Activated naive CD4-positive, alpha-beta T cell treated with anti-CD3 and anti-CD28 coated beads for 36 hours (primary cell): ENCODE measurements around the gene DLK2. TPM values are rescaled to one million over a fixed set of nuclear protein-coding genes. Genes with fewer than 3 reads are reported as not detected.

Experiments used
- CTCF ChIA-PET: fragments of 350-600 bp; sonication (Branson Sonifier 250); formaldehyde crosslinking; loops from one replicate; lab custom pipeline; 2021; ENCODE audit warnings: antibody characterized with exemption; lab: Charles Lee
- DNase-seq: peaks from one replicate; pipeline ENCODE4 v3.0.0-alpha.2; 2020
- H3K27ac Mint-ChIP-seq: one replicate; pipeline ENCODE4 v1.8.0; 2021; ENCODE audit warnings: mild to moderate bottlenecking, mixed read lengths
- H3K27me3 Mint-ChIP-seq: one replicate; pipeline ENCODE4 v1.8.0; 2021; ENCODE audit warnings: low read depth, mixed read lengths
- H3K36me3 Mint-ChIP-seq: one replicate; pipeline ENCODE4 v1.8.0; 2021; ENCODE audit warnings: low read depth, mixed read lengths
- H3K4me1 Mint-ChIP-seq: one replicate; pipeline ENCODE4 v1.8.0; 2021; ENCODE audit warnings: low read depth, mixed read lengths
- H3K4me3 Mint-ChIP-seq: one replicate; pipeline ENCODE4 v1.8.0; 2021; ENCODE audit warnings: mild to moderate bottlenecking, moderate library complexity, mixed read lengths
- H3K9me3 Mint-ChIP-seq: one replicate; pipeline ENCODE4 v1.8.0; 2021; ENCODE audit warnings: mixed read lengths
- intact Hi-C: fragments of 100-400 bp; cut with micrococcal nuclease; formaldehyde crosslinking; loops from one replicate; pipeline ENCODE4 v1.15.1; 2023
- total RNA-seq, 2 experiments: library from RNA; stranded (reverse); gene quantifications; one replicate each; pipeline ENCODE4 v1.2.3, GENCODE V29; 2021

The DLK2 gene
- total RNA-seq, 2 experiments from 2014 or later: 0.47 to 0.52 TPM

DNA sequence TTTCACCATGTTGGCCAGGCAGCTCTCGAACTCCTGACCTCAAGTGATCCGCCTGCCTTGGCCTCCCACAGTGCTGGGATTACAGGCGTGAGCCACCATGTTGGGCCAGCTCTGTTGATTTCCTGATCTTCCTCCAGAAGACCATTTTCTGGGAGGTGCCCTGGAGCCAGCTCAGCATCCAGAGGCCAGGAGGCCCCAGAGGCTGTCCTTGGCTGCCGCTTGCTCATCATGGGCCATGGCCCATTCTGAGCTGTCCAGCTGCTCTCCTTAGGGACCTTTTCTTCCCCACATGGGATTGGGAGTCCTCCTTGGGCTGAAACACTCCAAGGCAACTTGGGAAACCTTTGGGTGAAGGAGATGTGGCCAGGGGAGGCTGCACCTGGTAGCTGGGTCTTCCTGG, 39.4 kb upstream of the DLK2 start:
- no peak overlapping the region for H3K27ac Mint-ChIP-seq
- H3K27me3 Mint-ChIP-seq: no peaks in the 10 kb centered on the region
- no peaks in the 10 kb centered on the region for H3K9me3 Mint-ChIP-seq
- no peak overlapping the region for H3K4me3 Mint-ChIP-seq
- CTCF ChIA-PET: interaction anchor here (0.6 to 3.6 kb wide), 10 partner anchors 9 to 237 kb away, joined by 3 to 14 read pairs (median 3); no protein-coding TSS in a partner anchor
- no peak for DNase-seq
- peaks cover 7% of the 10 kb centered on the region for H3K36me3 Mint-ChIP-seq
- intact Hi-C loops: no loop called here
- H3K4me1 Mint-ChIP-seq: peaks cover 21% of the 10 kb centered on the region

DNA sequence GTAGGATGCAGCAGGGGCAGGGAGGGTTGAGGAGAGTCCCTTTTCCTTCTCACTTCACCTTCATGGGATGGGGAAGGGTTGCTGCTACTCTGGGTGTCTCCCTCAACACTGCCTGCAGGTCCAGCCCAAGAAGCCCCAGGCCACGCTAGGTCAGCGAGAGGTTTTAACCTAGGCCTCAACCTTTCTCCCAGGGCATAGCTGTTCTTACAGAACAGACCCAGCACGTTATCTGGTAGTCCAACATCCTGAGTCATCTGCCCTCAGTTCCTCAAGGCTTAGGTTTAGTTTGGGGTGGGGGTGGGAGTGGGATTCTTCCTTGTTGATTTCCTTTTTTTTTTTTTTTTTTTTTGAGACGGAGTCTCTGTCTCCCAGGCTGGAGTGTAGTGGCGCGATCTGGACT, 39.0 kb upstream of the DLK2 start:
- Mint-ChIP-seq H3K9me3 (no peaks in the 10 kb centered on the region), H3K27me3 (no peaks in the 10 kb centered on the region), H3K4me1 (peaks cover 21% of the 10 kb centered on the region), H3K27ac (no peak overlapping the region), H3K36me3 (peaks cover 7% of the 10 kb centered on the region), H3K4me3 (no peak overlapping the region)
- no peak for DNase-seq
- CTCF ChIA-PET: interaction anchor here (0.6 to 3.6 kb wide), 10 partner anchors 10 to 451 kb away, joined by 3 to 14 read pairs (median 3); no protein-coding TSS in a partner anchor
- intact Hi-C loops: no loop called here

DNA sequence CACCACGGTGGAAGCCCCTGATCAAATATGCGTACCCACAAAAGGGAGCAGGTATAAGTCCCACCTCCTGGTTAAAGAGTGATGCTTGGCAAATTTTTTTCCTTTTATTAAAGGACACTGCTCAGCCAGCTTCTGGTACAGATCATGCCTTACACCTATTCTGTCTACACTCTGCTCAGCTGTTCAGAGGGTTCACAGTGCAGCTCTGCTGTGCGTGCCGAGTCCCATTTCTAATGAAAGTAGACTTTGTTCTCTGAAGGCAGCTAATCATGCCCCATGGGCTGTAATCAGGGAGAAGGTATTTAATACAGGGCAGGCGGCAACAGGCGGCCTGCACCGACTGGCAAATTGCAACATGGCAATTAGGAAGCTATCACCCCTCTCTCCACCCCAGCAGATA, 38.5 kb upstream of the DLK2 start:
- intact Hi-C loops: no loop called here
- Mint-ChIP-seq H3K27me3 (no peaks in the 10 kb centered on the region), H3K4me1 (peaks cover 21% of the 10 kb centered on the region), H3K27ac (no peak overlapping the region), H3K9me3 (no peaks in the 10 kb centered on the region), H3K36me3 (peaks cover 5% of the 10 kb centered on the region), H3K4me3 (no peak overlapping the region)
- DNase-seq: no peak
- CTCF ChIA-PET: interaction anchor here (0.6 to 3.6 kb wide), 8 partner anchors 10 to 450 kb away, joined by 3 to 14 read pairs (median 3); no protein-coding TSS in a partner anchor

DNA sequence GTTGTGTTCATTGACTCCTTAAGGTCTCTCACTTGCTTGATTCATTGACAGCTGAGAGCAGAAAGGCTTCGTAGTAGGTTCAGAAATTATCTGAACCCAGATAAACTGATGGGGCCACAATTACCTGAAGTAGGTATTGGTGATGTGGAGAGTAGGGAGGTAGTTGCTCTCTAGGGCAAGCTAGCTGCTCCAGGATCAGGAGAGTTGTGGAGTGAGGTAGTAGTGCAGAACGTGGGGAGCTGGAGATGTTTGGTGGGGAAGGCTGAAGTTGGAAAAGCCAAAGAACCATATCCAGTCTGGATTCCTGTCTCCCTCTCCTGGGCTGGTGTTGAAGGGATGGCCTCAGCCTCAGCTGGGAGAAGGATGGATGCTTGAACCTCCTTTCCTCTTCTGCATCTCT, 37.9 kb upstream of the DLK2 start:
- Mint-ChIP-seq H3K36me3 (peaks cover 4% of the 10 kb centered on the region), H3K27me3 (no peaks in the 10 kb centered on the region), H3K4me3 (no peak overlapping the region), H3K27ac (no peak overlapping the region), H3K9me3 (no peaks in the 10 kb centered on the region), H3K4me1 (peaks cover 21% of the 10 kb centered on the region)
- no peak for DNase-seq
- CTCF ChIA-PET: interaction anchor here (0.5 to 3.6 kb wide), 6 partner anchors 12 to 292 kb away, joined by 3 to 14 read pairs (median 4); no protein-coding TSS in a partner anchor
- intact Hi-C loops: no loop called here

DNA sequence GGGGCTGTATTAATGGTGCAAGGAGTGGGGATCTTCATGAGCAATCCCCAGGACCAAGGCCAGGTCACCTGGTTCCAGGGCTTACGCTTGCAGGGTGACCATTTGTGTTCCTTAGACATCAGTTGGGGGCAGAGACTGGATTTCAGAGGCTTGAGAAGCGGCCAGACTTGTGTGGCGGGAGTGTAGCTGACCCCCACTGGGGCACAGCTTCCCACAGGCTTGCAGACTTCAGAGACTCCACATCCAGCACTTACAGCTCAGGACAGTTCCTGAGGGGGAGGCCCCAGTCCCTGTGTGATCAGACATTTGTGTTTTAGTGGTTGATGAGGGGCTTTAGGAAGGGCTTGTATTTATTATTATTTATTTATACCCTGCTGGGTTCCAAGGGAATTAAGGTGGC, 37.3 kb upstream of the DLK2 start:
- no peak for DNase-seq
- H3K4me3 Mint-ChIP-seq: no peak overlapping the region
- H3K27ac Mint-ChIP-seq: no peak overlapping the region
- CTCF ChIA-PET: interaction anchor here (0.7 to 3.6 kb wide), 4 partner anchors 13 to 229 kb away, joined by 3 to 14 read pairs (median 6); no protein-coding TSS in a partner anchor
- H3K4me1 Mint-ChIP-seq: peaks cover 21% of the 10 kb centered on the region
- H3K27me3 Mint-ChIP-seq: no peaks in the 10 kb centered on the region
- no peaks in the 10 kb centered on the region for H3K9me3 Mint-ChIP-seq
- H3K36me3 Mint-ChIP-seq: peaks cover 6% of the 10 kb centered on the region
- intact Hi-C loops: no loop called here

DNA sequence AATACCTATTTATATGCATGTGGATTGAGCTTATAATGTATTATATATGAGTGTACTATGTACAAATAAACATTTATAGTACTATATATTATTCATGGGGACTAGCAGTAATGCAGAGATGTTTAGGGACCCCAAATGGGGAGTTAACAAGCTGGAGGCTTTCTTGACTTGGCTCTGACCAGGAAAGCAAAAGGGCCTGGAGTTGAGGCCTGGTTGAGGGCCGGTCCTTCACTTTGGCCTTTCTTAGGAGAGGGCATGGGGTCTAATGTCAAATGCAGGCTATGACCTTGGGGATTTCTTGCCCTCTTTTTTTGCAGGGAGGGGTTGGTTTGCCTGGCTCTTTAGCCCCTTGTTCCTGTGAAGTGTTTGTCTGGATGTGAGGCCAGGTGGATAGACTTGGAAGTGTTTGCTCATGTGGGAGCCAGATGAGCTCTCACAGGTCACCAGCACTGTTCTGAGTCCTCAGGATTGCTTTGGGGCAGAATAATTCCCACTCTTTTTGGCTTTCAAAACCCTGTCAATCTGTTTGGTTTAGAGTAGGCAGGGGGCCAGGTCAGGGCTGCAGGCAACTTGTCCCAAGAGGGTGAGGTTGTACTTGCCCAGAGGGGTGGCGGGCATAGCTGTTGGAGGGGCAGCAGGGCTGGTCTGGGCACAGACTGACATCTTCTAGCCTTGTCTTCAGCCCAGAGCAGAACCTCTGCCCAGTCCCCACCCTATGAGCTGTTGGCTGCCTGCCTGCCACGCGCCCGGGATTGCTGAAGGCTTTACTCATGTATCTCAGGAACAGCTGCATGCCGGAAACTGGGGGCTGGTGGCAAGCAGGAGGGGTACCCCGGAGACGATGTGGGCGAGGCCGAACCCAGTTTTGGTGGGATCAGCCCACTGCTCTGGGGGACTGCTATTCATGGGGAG, 36.7 kb upstream of the DLK2 start:
- CTCF ChIA-PET: interaction anchor here (0.7 to 3.6 kb wide), 3 partner anchors 16 to 228 kb away, joined by 3 to 14 read pairs (median 6); no protein-coding TSS in a partner anchor

DNA sequence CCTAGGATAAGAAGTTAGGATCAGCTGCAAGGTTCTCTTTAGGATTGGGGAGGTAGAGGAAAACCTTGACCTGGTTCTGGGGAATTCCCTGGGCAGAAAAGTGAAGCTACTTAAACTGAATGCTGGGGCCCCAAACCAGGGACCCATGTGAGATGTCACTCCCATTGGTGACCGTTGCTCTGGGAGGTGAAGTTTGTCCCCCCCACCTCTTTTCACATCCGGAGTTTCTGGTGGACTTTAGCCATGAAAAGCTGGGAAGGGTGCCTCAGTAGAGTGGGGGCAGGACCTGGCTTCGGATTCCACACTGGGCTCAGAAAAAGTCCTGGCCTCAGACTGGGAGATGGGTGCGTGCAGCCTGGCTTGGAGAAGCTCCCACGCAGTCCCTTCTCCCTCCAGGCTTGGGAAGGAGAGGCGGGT, 35.2 kb upstream of the DLK2 start:
- peaks cover 6% of the 10 kb centered on the region for H3K36me3 Mint-ChIP-seq
- intact Hi-C loops: no loop called here

More for the DNA sequence above, 36.7 kb upstream of the DLK2 start:
- Mint-ChIP-seq H3K9me3 (no peaks in the 10 kb centered on the region), H3K27ac (no peak overlapping the region), H3K27me3 (no peaks in the 10 kb centered on the region), H3K36me3 (peaks cover 6% of the 10 kb centered on the region), H3K4me3 (no peak overlapping the region), H3K4me1 (peaks cover 21% of the 10 kb centered on the region)
- no peak for DNase-seq
- intact Hi-C loops: no loop called here

DNA sequence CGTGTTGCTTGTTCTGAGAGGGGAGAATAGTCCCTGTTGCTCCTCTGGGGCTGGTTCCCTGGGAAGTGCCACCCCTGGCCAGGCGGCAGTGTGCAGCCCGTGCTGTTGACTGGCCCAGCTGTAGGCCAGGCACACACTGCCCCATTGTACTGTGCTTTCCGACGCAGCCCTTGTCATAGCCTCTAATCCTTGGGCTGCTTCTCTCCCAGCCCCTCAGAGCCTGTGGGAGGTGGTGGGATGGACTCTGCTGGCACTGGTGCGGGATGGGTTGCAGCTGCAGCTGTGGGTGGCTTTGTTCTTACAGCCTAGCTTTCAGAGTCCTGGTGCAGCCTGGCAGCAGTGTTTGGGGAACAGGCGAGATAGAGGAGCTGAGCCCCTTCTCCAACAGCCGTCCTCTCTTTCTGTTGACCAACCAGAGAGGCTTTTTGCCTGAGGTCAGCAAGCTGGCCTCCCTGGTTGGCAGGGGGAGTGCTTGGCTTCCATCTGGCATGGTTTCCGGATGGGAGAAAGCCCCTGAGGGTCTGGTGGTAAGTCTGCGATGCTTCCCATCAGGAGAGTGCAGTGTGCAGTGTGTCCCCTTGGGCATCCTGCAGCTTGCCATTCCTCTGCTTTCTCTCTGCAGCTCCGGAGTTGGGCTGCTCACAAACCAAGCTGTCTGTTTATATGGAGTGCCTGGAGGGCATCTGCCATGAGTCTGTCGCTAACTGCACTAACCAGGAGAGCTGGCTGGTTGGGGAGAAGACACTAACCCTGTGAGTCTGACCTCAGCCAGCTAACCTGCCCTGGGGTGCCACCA, 34.1 kb upstream of the DLK2 start:
- peaks cover 11% of the 10 kb centered on the region for H3K4me1 Mint-ChIP-seq
- intact Hi-C loops: no loop called here
- DNase-seq: no peak
- CTCF ChIA-PET: interaction anchor here (0.6 to 1.6 kb wide), 2 partner anchors 17 to 223 kb away, joined by 3 to 4 read pairs; no protein-coding TSS in a partner anchor
- no peak overlapping the region for H3K27ac Mint-ChIP-seq
- H3K27me3 Mint-ChIP-seq: no peaks in the 10 kb centered on the region
- H3K36me3 Mint-ChIP-seq: peaks cover 6% of the 10 kb centered on the region
- no peak overlapping the region for H3K4me3 Mint-ChIP-seq
- H3K9me3 Mint-ChIP-seq: no peaks in the 10 kb centered on the region

More for the DNA sequence above, 35.2 kb upstream of the DLK2 start:
- Mint-ChIP-seq H3K9me3 (no peaks in the 10 kb centered on the region), H3K27ac (no peak overlapping the region), H3K4me1 (peaks cover 20% of the 10 kb centered on the region), H3K4me3 (no peak overlapping the region), H3K27me3 (no peaks in the 10 kb centered on the region)
- DNase-seq: no peak
- CTCF ChIA-PET: interaction anchor here (1.6 kb wide), 1 partner anchor 16 kb away, joined by 3 read pairs; no protein-coding TSS in a partner anchor

DNA sequence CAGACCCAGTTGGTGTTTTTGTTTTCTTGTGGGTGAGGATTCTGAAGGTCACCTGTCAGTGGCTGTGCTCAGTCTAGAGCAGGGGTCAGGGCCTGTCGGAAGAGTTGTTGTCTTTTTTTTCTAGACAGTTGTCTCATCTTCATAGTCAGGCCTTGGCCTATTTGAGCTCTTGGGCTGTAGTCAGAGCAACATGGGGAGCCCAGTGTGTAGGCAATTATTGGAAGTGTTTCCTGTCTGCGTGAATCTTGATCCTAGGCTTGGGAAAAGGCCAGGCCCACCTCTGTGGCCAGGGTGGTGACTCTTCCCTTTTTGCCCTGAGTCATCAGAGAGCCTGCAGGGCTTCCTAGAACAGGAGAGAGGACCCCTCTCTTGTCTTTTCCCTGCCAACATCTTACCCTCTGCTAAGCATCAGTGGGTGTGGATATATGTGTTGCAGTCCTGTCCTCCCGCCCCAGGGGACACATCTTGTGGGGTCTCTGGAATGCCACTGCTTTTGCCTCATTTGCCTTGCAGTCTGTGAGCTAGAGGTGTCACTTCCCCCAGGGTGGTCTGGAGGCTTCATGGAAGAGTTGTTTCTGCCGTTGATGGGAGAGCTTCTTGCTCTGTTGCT, 33.4 kb upstream of the DLK2 start:
- Mint-ChIP-seq H3K27ac (no peak overlapping the region), H3K36me3 (peaks cover 6% of the 10 kb centered on the region), H3K9me3 (no peaks in the 10 kb centered on the region), H3K4me1 (peaks cover 6% of the 10 kb centered on the region), H3K4me3 (no peak overlapping the region), H3K27me3 (no peaks in the 10 kb centered on the region)
- CTCF ChIA-PET: interaction anchor here (0.6 kb wide), 1 partner anchor 222 kb away, joined by 4 read pairs; no protein-coding TSS in a partner anchor
- DNase-seq: no peak
- intact Hi-C loops: no loop called here

DNA sequence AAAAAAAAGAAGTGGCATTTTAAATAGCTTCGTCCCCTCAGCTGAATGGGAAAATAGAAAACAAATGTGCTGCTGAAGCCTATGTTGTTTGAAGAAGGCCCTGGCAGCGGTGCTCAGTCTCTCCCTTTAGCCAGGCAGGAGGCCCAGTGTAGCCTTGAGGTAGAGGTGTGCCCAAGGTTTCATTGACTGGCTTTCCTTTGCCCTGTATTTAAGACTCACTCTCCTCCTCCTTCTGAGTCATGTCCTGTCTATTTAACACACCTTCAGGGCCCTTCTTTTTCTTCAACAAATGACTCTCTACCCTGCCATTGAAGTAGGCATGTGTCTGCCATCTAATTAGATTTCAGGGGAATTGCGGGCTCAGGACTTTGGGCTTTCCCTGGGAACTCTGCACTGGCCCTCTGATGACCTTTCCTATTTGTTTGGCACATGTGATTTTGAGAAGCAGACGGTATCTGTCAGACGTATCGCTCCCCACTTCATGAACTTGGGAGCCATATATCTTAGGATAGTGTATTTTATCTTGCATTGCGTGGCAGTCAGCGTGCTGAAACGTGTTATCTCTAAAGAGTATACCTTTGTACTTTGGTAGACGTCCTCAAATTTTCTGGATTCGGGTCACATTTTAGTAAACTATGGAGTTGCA, 26.4 kb upstream of the DLK2 start:
- H3K27me3 Mint-ChIP-seq: no peaks in the 10 kb centered on the region
- no peaks in the 10 kb centered on the region for H3K36me3 Mint-ChIP-seq
- H3K4me3 Mint-ChIP-seq: no peak overlapping the region
- intact Hi-C loops: no loop called here
- CTCF ChIA-PET: no interaction called here
- H3K27ac Mint-ChIP-seq: no peak overlapping the region
- peaks cover 48% of the 10 kb centered on the region for H3K4me1 Mint-ChIP-seq
- H3K9me3 Mint-ChIP-seq: no peaks in the 10 kb centered on the region
- DNase-seq: no peak

DNA sequence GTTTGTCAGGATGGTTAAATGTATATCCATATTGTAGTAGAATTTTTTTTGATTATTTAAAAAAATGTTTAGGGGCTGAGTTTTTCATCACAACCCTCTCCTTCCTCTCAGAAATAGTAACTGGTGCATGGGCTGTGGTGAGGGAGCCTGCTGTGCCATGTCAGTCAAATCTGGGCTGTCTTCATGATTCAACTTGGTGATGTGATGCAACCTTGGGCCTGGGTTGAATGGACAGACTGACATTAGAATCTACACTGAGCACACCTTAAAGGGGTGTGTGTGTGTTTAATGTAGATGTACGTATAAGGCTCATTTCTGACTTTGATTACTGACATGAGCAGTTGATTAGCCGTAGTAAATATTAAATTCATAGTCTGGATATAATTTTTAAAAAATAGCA, 25.7 kb upstream of the DLK2 start:
- CTCF ChIA-PET: no interaction called here
- H3K27ac Mint-ChIP-seq: no peak overlapping the region
- H3K4me3 Mint-ChIP-seq: no peak overlapping the region
- no peaks in the 10 kb centered on the region for H3K36me3 Mint-ChIP-seq
- peaks cover 51% of the 10 kb centered on the region for H3K4me1 Mint-ChIP-seq
- intact Hi-C loops: no loop called here
- no peaks in the 10 kb centered on the region for H3K27me3 Mint-ChIP-seq
- DNase-seq: peak; percentile 37
- H3K9me3 Mint-ChIP-seq: no peaks in the 10 kb centered on the region
